HG02642 (cell line): ENCODE measurements around the gene ZNF446.

Experiments
- ATAC-seq: cut with Tn5 transposase; IDR thresholded peaks from one replicate; pipeline ENCODE4 v1.9.1; 2021; ENCODE audit warnings: mild to moderate bottlenecking; ENCODE audit not compliant: unreplicated experiment, poor library complexity

ZNF446 gene

DNA sequence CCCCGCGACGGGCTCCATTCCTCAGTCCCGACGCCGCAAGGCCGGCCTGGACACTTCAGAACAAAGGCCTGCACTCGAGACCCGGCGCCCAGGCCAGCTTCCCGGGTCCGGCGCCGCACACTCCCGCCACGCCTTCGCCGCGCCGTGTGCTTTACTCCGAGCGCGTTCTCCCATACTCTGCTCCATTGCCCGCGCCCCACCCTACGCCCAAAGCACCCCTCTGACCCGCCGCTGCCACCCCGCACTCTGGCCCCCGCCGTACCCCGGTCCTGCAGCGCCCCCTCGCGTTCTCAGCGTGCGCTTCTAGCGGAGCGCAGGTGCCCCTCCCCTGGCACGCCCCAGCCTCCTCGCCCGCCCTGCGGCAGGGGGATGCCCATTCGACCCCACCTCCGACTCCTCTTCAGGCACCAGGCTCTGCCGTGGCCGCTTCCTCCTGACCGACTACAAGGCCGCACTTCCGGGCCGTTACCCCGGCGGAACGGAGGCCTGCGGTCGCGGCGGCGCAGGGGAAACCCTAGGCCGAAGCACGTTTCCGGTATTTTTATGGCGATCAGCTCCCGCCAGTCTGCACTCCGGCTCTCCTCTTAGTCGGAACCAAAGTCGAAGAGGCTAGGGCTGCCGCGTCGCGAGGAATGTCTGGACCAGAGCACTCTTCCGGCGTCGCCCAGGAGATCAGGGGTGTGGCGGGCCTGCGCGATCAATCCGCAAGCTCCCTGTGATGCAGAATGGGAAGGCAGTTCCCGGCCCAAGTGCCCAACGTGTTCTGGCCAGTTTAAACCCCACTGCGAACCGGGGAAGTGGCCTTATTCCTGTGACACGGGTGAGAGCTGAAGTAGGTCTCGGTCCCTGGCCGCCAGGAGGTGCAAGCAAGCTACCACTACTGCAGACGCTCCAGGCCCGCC is 43.5 kb downstream of the ZNF446 start, which contains the start of gene ZBTB45:
TSS of gene ZBTB45 (minus strand) at position 456 of the 902 bp plus-strand sequence. CDS start 2,137 bp downstream, outside the sequence.
- ATAC-seq, result peak; percentile 81

DNA sequence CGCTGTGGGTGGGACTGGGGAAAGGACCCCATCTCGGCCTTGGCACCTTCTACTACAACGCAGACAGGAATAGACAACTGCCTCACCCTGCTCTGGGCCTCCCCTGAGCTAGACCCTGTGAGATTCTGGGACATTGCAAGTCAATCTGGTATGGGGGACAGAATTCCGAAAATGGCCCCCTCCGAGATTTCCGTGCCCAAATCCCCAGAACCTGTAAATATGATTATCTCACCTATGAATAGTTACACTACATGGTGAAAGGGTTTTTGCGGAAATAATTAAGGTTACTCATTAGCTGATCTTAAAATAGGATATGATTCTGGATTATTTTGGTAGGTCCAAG is 44.1 kb downstream of the ZNF446 start:
- ATAC-seq, result no peak

- ATAC-seq, result no peak
These were observed 45.5 kb downstream of the ZNF446 start for GRCh38 chr19:58521651-58522050.

DNA sequence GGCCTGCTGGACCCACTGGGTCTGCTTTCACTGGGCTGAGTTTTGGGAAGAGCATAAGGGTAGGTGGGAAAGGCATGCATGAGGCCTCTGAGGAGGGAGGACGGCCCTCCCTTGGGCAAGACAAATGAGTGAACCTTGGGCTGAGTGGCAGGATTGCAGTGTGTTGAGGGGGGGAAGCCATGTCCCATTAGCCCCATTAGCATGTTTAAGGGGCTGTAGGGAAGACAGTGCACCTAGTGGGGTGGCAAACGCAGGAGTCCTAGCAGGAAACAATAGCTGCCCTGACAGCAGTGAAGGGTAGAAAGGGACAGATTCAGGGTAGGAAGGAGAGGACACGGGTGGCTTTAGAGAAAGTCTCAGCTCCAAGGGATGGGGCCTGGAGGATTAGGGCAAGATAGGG is 46.6 kb downstream of the ZNF446 start:
- ATAC-seq, result no peak

DNA sequence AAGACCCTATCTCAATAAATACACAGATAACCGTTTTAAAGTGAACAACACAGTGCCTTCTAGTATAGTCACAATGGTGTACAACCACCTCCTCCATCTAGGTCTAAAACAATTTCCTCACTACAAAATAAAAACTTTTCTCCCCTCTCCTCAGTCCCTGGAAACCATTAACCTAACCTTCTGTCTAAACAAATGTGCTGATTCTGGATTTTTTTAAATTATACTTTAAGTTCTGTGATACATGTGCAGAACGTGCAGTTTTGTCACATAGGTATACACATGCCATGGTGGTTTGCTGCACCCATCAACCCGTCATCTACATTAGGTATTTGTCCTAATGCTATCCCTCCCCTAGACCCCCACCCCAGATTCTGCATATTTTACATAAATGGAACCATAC is 53.3 kb downstream of the ZNF446 start:
- ATAC-seq, result no peak
